Neural progenitor cell (in vitro differentiated cells): ENCODE measurements around the gene P2RY10. TPM values are rescaled to one million over a fixed set of nuclear protein-coding genes. Genes with fewer than 3 reads are reported as not detected.

Source experiments
- DNase-seq: peaks from one replicate; pipeline ENCODE4 v3.0.0-alpha.2; 2016; ENCODE audit warnings: low spot score
- H2AFZ ChIP-seq: fragments of 200-600 bp; sonication (generic); replicated peaks from 2 replicates; pipeline ENCODE4 v1.6.1; 2016; ENCODE audit warnings: antibody characterized with exemption
- H3F3A ChIP-seq: fragments of 200-600 bp; sonication (generic); 2 replicates; pipeline ENCODE4 v1.6.1; 2016; ENCODE audit warnings: antibody characterized with exemption, low read depth
- H3K27ac ChIP-seq: fragments of 200-600 bp; sonication (generic); 2 replicates; pipeline ENCODE4 v1.5.1; 2016; ENCODE audit warnings: mild to moderate bottlenecking
- H3K27me3 ChIP-seq: fragments of 200-600 bp; sonication (generic); 2 replicates; pipeline ENCODE4 v1.6.1; 2016; ENCODE audit warnings: mild to moderate bottlenecking, moderate library complexity
- H3K36me3 ChIP-seq: fragments of 200-600 bp; sonication (generic); 2 replicates; pipeline ENCODE4 v1.5.1; 2016
- H3K4me1 ChIP-seq: fragments of 200-600 bp; sonication (generic); 2 replicates; pipeline ENCODE4 v1.6.1; 2016; ENCODE audit warnings: mixed run types
- H3K4me2 ChIP-seq: fragments of 200-600 bp; sonication (generic); 2 replicates; pipeline ENCODE4 v1.6.1; 2016
- H3K4me3 ChIP-seq: fragments of 200-600 bp; sonication (generic); 2 replicates; pipeline ENCODE4 v1.5.1; 2016
- H3K79me2 ChIP-seq: fragments of 200-600 bp; sonication (generic); 2 replicates; pipeline ENCODE4 v1.6.1; 2016; ENCODE audit warnings: low read depth
- H3K9ac ChIP-seq: fragments of 200-600 bp; sonication (generic); 2 replicates; pipeline ENCODE4 v1.6.1; 2016
- H3K9me3 ChIP-seq: fragments of 200-600 bp; sonication (generic); 2 replicates; pipeline ENCODE4 v1.5.1; 2016; ENCODE audit warnings: low read depth
- H4K20me1 ChIP-seq: fragments of 200-600 bp; sonication (generic); 2 replicates; pipeline ENCODE4 v1.6.1; 2016; ENCODE audit warnings: low read depth
- H3K27ac Mint-ChIP-seq: 3 replicates; pipeline ENCODE4 v1.8.0; 2021; ENCODE audit warnings: mixed read lengths
- H3K27me3 Mint-ChIP-seq: 2 replicates; pipeline ENCODE4 v1.8.0; 2022; ENCODE audit warnings: low read depth, mild to moderate bottlenecking, inconsistent platforms, moderate library complexity, mixed read lengths; ENCODE audit not compliant: insufficient read depth
- H3K36me3 Mint-ChIP-seq: 3 replicates; pipeline ENCODE4 v1.8.0; 2021; ENCODE audit warnings: mixed read lengths
- H3K4me1 Mint-ChIP-seq: 3 replicates; pipeline ENCODE4 v1.8.0; 2021; ENCODE audit warnings: mixed read lengths
- H3K4me3 Mint-ChIP-seq: 3 replicates; pipeline ENCODE4 v1.8.0; 2021; ENCODE audit warnings: mild to moderate bottlenecking, moderate library complexity, mixed read lengths
- H3K9me3 Mint-ChIP-seq: 3 replicates; pipeline ENCODE4 v1.8.0; 2020; ENCODE audit warnings: mixed read lengths
- EZH2 ChIP-seq: fragments of 200-600 bp; sonication (generic); IDR thresholded peaks from 2 replicates; pipeline ENCODE4 v1.6.1; 2017; ENCODE audit warnings: antibody characterized with exemption, mild to moderate bottlenecking, moderate library complexity
- EZH2phosphoT487 ChIP-seq: fragments of 200-600 bp; sonication (generic); IDR thresholded peaks from 2 replicates; pipeline ENCODE4 v1.6.1; 2017; ENCODE audit warnings: antibody characterized with exemption
- total RNA-seq: library from RNA; depleted of rRNA; stranded (reverse); fragments of >200 nt; gene quantifications from 2 replicates; pipeline ENCODE4 v1.2.3, GENCODE V29; 2015; ENCODE audit warnings: low replicate concordance
- TF ChIP-seq, protein P1 (sequence below): fragments of 200-600 bp; sonication (generic); IDR thresholded peaks from 2 replicates; pipeline ENCODE4 v1.5.1; 2017; ENCODE audit warnings: antibody characterized with exemption, mild to moderate bottlenecking

P2RY10 gene
- total RNA-seq, 1 donor from 2014 or later, result not detected

DNA sequence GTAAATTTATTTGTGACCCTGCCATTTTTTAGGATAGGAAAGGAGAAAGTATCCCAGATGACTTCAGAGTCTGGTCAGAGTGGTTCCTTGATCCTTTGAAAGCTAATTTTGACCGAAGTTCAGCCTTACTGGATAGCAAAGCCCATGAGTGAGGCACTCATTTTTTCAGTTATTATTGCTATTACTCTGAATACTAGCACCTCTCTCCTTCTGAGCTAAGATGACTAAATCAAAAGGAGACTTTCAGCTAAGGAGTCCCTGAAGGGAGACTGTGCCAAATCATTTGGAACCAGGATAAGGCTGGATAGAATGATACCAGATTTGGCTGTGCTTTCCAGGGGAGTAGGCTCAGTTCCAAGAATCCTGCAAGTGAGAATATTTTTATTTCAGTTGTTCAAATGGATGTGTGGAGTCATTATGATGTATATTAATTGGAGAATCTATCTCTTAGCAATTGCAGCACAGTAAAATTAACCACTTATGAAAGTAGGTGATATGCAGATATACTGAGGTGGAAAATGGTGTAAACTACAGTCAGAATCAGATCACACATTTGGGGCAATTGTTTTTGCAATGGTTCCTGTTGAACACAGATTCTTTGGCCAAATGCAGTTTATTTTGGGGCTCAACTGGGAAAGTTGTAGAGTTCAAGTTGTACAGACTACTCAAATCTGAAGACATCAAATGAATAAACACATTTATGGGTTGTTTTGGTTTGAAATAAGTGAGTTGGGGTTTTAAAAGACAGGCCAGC lies 1.2 kb downstream of the P2RY10 start:
- no peaks in the 10 kb centered on the region for H3K27me3 ChIP-seq
- Mint-ChIP-seq H3K9me3 (no peaks in the 10 kb centered on the region), H3K4me1 (no peaks in the 10 kb centered on the region), H3K4me3 (no peak overlapping the region), H3K27ac (no peak overlapping the region), H3K36me3 (no peaks in the 10 kb centered on the region), H3K27me3 (no peaks in the 10 kb centered on the region)
- no peaks in the 10 kb centered on the region for H4K20me1 ChIP-seq
- no peak overlapping the region for H3K27ac ChIP-seq
- no peak overlapping the region for H2AFZ ChIP-seq
- no peaks in the 10 kb centered on the region for H3K36me3 ChIP-seq
- no peaks in the 10 kb centered on the region for H3K4me1 ChIP-seq
- no peak for DNase-seq
- H3F3A ChIP-seq, result no peaks in the 10 kb centered on the region
- H3K9ac ChIP-seq, result no peak overlapping the region
- H3K79me2 ChIP-seq, result no peaks in the 10 kb centered on the region
- H3K4me3 ChIP-seq, result no peak overlapping the region
- peaks cover 7% of the 10 kb centered on the region for H3K9me3 ChIP-seq
- TF ChIP-seq EZH2 (no peak), EZH2phosphoT487 (no peak)
- TF ChIP-seq, protein P1, sequence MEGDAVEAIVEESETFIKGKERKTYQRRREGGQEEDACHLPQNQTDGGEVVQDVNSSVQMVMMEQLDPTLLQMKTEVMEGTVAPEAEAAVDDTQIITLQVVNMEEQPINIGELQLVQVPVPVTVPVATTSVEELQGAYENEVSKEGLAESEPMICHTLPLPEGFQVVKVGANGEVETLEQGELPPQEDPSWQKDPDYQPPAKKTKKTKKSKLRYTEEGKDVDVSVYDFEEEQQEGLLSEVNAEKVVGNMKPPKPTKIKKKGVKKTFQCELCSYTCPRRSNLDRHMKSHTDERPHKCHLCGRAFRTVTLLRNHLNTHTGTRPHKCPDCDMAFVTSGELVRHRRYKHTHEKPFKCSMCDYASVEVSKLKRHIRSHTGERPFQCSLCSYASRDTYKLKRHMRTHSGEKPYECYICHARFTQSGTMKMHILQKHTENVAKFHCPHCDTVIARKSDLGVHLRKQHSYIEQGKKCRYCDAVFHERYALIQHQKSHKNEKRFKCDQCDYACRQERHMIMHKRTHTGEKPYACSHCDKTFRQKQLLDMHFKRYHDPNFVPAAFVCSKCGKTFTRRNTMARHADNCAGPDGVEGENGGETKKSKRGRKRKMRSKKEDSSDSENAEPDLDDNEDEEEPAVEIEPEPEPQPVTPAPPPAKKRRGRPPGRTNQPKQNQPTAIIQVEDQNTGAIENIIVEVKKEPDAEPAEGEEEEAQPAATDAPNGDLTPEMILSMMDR, result no peak
- no peak overlapping the region for H3K4me2 ChIP-seq

DNA sequence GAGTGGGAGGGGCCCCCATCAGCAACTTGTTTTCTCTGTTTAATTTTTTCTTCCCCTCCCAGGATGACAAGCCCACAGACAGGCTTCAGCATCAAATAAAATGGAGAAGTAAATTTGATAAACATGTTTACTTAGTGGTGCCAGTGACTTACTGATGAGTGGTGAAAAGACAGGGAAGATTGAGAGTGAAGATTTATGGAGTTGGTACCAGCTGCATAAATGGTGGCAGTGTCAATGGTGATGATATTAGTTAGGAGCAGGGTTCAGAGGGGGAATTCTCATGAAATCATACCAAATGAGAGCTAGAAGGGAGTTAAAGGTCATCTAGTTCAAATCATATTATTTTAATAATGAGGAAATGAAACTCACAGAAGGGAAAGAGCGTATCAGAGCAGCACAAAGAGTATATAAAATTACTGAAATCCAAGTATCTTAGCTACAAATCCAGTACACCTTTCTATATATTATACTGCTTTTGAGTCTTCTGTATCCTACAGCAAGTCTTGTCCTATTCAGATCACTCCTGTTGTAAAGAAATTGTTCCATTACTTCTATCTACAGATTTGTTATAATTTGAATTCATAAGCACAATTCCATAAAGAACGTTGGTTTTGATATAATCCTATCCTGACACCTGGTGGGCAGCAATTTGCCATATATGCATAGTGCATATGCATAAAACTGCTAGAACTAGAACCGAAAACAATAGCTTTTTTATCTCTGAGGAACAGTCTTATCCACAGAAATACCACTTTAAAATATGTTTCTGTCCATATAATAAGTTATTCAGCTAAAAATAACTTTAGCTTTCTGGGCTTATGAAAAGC lies 5.0 kb downstream of the P2RY10 start:
- no peak overlapping the region for H3K9ac ChIP-seq
- no peak overlapping the region for H3K4me2 ChIP-seq
- Mint-ChIP-seq H3K27me3 (no peaks in the 10 kb centered on the region), H3K36me3 (no peaks in the 10 kb centered on the region), H3K4me3 (no peak overlapping the region), H3K9me3 (no peaks in the 10 kb centered on the region), H3K4me1 (no peaks in the 10 kb centered on the region), H3K27ac (no peak overlapping the region)
- H2AFZ ChIP-seq, result no peak overlapping the region
- H3K27ac ChIP-seq, result no peak overlapping the region
- no peaks in the 10 kb centered on the region for H3F3A ChIP-seq
- no peaks in the 10 kb centered on the region for H3K27me3 ChIP-seq
- DNase-seq, result no peak
- no peaks in the 10 kb centered on the region for H3K36me3 ChIP-seq
- no peaks in the 10 kb centered on the region for H3K79me2 ChIP-seq
- H4K20me1 ChIP-seq, result no peaks in the 10 kb centered on the region
- no peak overlapping the region for H3K4me3 ChIP-seq
- no peaks in the 10 kb centered on the region for H3K4me1 ChIP-seq
- TF ChIP-seq EZH2phosphoT487 (no peak), EZH2 (no peak)
- TF ChIP-seq, protein P1, result no peak
- peaks cover 4% of the 10 kb centered on the region for H3K9me3 ChIP-seq

DNA sequence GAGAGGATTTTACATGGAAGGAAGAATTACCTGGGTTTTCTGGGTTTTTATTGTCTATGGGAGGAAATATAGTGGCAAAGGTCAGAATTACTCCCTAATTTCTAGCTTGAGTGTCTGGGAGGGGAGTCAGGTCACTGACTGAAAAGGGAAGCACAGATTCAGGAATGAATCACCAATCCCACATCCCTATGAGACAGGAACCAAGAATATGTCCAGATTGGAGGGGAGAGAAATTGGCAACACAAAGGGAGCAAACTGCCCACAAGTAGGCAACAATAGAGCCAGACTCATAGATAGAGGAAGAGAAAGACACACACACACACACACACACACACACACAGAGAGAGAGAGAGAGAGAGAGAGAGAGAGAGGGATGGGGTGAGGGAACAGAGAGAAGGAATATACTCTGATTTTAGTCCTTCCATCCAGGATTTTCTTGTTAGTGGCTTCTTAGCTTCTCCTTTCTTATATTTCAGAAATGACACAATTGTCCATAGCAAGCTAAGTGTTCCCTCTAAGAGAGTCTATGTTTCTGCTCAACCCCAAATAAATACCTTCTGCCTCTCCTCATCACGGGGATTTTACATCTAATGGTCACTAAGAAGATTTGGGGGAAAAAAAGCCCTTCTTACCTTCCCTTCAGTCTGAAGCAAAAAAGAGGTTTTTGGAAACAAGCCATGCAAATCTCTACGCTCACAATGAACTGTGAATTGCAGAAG lies 12.0 kb downstream of the P2RY10 start:
- Histone ChIP-seq H3K4me1 (no peaks in the 10 kb centered on the region), H3K79me2 (no peaks in the 10 kb centered on the region), H3K36me3 (no peaks in the 10 kb centered on the region), H3K9me3 (peaks cover 7% of the 10 kb centered on the region), H3F3A (no peaks in the 10 kb centered on the region), H3K4me2 (no peak overlapping the region), H3K9ac (no peak overlapping the region), H3K27me3 (no peaks in the 10 kb centered on the region), H3K27ac (no peak overlapping the region), H3K4me3 (no peak overlapping the region), H2AFZ (no peak overlapping the region), H4K20me1 (no peaks in the 10 kb centered on the region)
- TF ChIP-seq EZH2phosphoT487 (no peak), EZH2 (no peak)
- TF ChIP-seq, protein P1, result no peak
- Mint-ChIP-seq H3K27ac (no peak overlapping the region), H3K4me3 (no peak overlapping the region), H3K27me3 (no peaks in the 10 kb centered on the region), H3K4me1 (no peaks in the 10 kb centered on the region), H3K9me3 (peaks cover 2% of the 10 kb centered on the region), H3K36me3 (no peaks in the 10 kb centered on the region)
- no peak for DNase-seq
